ENCODE results near the gene CNTNAP4. TPM values are rescaled to one million over a fixed set of nuclear protein-coding genes. Genes with fewer than 3 reads are reported as not detected.

Gene CNTNAP4
- total RNA-seq, 1 donor from 2014 or later, result 2.1 TPM

GRCh38 chr16:76541070-76541469 lies 263.9 kb downstream of the CNTNAP4 start:
- no peaks in the 10 kb centered on the region for H3K9me3 Mint-ChIP-seq
- H3K27me3 Mint-ChIP-seq, result no peaks in the 10 kb centered on the region
- no peak overlapping the region for H3K27ac Mint-ChIP-seq
- TF ChIP-seq CTCF (conservative IDR thresholded peaks at IDR 0.05), result no peak
- H3K4me1 Mint-ChIP-seq (ENCODE audit: unreplicated experiment), result no peaks in the 10 kb centered on the region
- DNase-seq (ENCODE audit: extremely low spot score, unreplicated experiment), result no peak
- no peaks in the 10 kb centered on the region for H3K36me3 Mint-ChIP-seq
- no peak overlapping the region for H3K4me3 Mint-ChIP-seq

GRCh38 chr16:76565542-76565941 lies 288.3 kb downstream of the CNTNAP4 start:
- H3K4me3 Mint-ChIP-seq, result no peak overlapping the region
- no peaks in the 10 kb centered on the region for H3K36me3 Mint-ChIP-seq
- no peaks in the 10 kb centered on the region for H3K4me1 Mint-ChIP-seq (ENCODE audit: unreplicated experiment)
- no peak overlapping the region for H3K27ac Mint-ChIP-seq
- TF ChIP-seq CTCF (conservative IDR thresholded peaks at IDR 0.05), result no peak
- no peak for DNase-seq (ENCODE audit: extremely low spot score, unreplicated experiment)
- H3K9me3 Mint-ChIP-seq, result no peaks in the 10 kb centered on the region
- H3K27me3 Mint-ChIP-seq, result peaks cover 11% of the 10 kb centered on the region

GRCh38 chr16:76571755-76572154 lies 294.6 kb downstream of the CNTNAP4 start:
- H3K36me3 Mint-ChIP-seq, result no peaks in the 10 kb centered on the region
- no peaks in the 10 kb centered on the region for H3K9me3 Mint-ChIP-seq
- TF ChIP-seq CTCF (conservative IDR thresholded peaks at IDR 0.05), result no peak
- DNase-seq (ENCODE audit: extremely low spot score, unreplicated experiment), result no peak
- H3K4me3 Mint-ChIP-seq, result no peak overlapping the region
- peaks cover 1% of the 10 kb centered on the region for H3K4me1 Mint-ChIP-seq (ENCODE audit: unreplicated experiment)
- H3K27me3 Mint-ChIP-seq, result no peaks in the 10 kb centered on the region
- H3K27ac Mint-ChIP-seq, result no peak overlapping the region

GRCh38 chr16:76573281-76573680 lies 296.1 kb downstream of the CNTNAP4 start:
- no peak overlapping the region for H3K4me3 Mint-ChIP-seq
- peaks cover 7% of the 10 kb centered on the region for H3K4me1 Mint-ChIP-seq (ENCODE audit: unreplicated experiment)
- DNase-seq (ENCODE audit: extremely low spot score, unreplicated experiment), result no peak
- TF ChIP-seq CTCF (conservative IDR thresholded peaks at IDR 0.05), result no peak
- no peak overlapping the region for H3K27ac Mint-ChIP-seq
- no peaks in the 10 kb centered on the region for H3K9me3 Mint-ChIP-seq
- no peaks in the 10 kb centered on the region for H3K27me3 Mint-ChIP-seq
- H3K36me3 Mint-ChIP-seq, result no peaks in the 10 kb centered on the region

GRCh38 chr16:76574651-76575050 lies 297.4 kb downstream of the CNTNAP4 start:
- Mint-ChIP-seq H3K27ac (peak overlapping the region; percentile 72), H3K4me3 (peak overlapping the region; percentile 31), H3K27me3 (no peaks in the 10 kb centered on the region), H3K4me1 (ENCODE audit: unreplicated experiment) (peaks cover 7% of the 10 kb centered on the region), H3K36me3 (no peaks in the 10 kb centered on the region), H3K9me3 (no peaks in the 10 kb centered on the region)
- TF ChIP-seq CTCF (conservative IDR thresholded peaks at IDR 0.05), result no peak
- DNase-seq (ENCODE audit: extremely low spot score, unreplicated experiment), result no peak

GRCh38 chr16:76576526-76576925 lies 299.3 kb downstream of the CNTNAP4 start:
- no peak for DNase-seq (ENCODE audit: extremely low spot score, unreplicated experiment)
- H3K27me3 Mint-ChIP-seq, result no peaks in the 10 kb centered on the region
- TF ChIP-seq CTCF (conservative IDR thresholded peaks at IDR 0.05), result no peak

More at GRCh38 chr16:76576526-76576925, 299.3 kb downstream of the CNTNAP4 start:
- no peaks in the 10 kb centered on the region for H3K36me3 Mint-ChIP-seq
- peaks cover 3% of the 10 kb centered on the region for H3K9me3 Mint-ChIP-seq
- H3K27ac Mint-ChIP-seq, result no peak overlapping the region
- H3K4me1 Mint-ChIP-seq (ENCODE audit: unreplicated experiment), result peaks cover 7% of the 10 kb centered on the region
- H3K4me3 Mint-ChIP-seq, result no peak overlapping the region
